ENCODE results near the gene FXYD5.

DNA sequence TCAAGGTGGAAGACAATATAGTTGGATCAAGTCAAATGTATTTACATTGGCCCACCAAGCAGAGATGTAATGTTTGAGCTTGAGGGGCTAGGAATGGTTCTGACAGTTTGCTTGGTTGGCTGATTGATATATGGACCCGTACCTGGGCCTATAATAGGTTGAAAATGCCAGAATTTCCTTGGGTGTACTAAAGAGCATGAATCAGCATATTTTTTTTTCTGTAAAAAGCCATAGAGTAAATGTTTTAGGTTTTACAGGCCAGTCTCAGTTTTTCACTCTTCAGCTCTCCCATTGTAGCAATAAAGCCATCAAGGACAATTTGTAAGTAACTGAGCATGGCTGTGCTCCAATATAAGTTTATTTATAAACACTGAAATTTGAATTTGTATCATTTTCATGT lies 26.9 kb downstream of the FXYD5 start:
- TF ChIP-seq, protein P1, sequence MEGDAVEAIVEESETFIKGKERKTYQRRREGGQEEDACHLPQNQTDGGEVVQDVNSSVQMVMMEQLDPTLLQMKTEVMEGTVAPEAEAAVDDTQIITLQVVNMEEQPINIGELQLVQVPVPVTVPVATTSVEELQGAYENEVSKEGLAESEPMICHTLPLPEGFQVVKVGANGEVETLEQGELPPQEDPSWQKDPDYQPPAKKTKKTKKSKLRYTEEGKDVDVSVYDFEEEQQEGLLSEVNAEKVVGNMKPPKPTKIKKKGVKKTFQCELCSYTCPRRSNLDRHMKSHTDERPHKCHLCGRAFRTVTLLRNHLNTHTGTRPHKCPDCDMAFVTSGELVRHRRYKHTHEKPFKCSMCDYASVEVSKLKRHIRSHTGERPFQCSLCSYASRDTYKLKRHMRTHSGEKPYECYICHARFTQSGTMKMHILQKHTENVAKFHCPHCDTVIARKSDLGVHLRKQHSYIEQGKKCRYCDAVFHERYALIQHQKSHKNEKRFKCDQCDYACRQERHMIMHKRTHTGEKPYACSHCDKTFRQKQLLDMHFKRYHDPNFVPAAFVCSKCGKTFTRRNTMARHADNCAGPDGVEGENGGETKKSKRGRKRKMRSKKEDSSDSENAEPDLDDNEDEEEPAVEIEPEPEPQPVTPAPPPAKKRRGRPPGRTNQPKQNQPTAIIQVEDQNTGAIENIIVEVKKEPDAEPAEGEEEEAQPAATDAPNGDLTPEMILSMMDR (conservative IDR thresholded peaks at IDR 0.05 in 1 of 2, IDR thresholded peaks at IDR 0.05 in 1 of 2; ENCODE audit: low read depth in 1 of 2, low read length in 2 of 2) = no peak
- TF ChIP-seq EZH2 (IDR thresholded peaks at IDR 0.05; ENCODE audit: low read length, missing control alignments) = no peak

All from fibroblast of lung (primary cell).